K562 (cell line): ENCODE measurements around the gene LRRC7. TPM values are rescaled to one million over a fixed set of nuclear protein-coding genes. Genes with fewer than 3 reads are reported as not detected.

Experiments
- ATAC-seq: fragments of 200-7000 bp; cut with Tn5 transposase; 3 replicates; pipeline ENCODE4 v1.9.1; 2020; ENCODE audit warnings: moderate library complexity
- BruUV-seq: library from RNA; stranded (reverse); fragments of 400-500 nt; replicated peaks from 2 replicates; lab custom pipeline; 2021; lab: Mats Ljungman, UMichigan
- CTCF ChIA-PET: fragments of 300-600 bp; formaldehyde crosslinking; extraction: SDS; loops from one replicate; lab custom pipeline; 2021; ENCODE audit warnings: low intra/inter-chr PET ratio; lab: Yijun Ruan, JAX
- POLR2A ChIA-PET: fragments of 300-600, 350-650 bp; sonication (Branson Sonifier 250); formaldehyde crosslinking; extraction: SDS; loops from one replicate; lab custom pipeline; 2021; ENCODE audit warnings: antibody characterized with exemption, inconsistent platforms; lab: Yijun Ruan, JAX
- DNase-seq, 4 experiments: peaks; one replicate each; pipeline versions ENCODE4 v3.0.0 to v3.0.0-alpha.2; 2011 to 2018; ENCODE audit warnings: low spot score in 3 of 4, mixed read lengths in 3 of 4; ENCODE audit errors: extremely low read depth in 1 of 4
- FAIRE-seq: peaks from 2 replicates; lab custom pipeline; 2011; peaks lifted over from hg19 to GRCh38; lab: Jason Lieb, UNC
- H2AFZ ChIP-seq: 2 replicates; pipeline ENCODE4 v1.6.0; 2011; ENCODE audit warnings: low read depth, low read length, control low read depth, inconsistent platforms
- H3K27ac ChIP-seq: fragments of 200-600 bp; 3 replicates; pipeline ENCODE4 v1.8.0; 2011; ENCODE audit warnings: low read depth, mild to moderate bottlenecking, control low read depth, inconsistent platforms, low read length, moderate library complexity, mixed read lengths; ENCODE audit errors: extremely low read depth
- H3K27me3 ChIP-seq, 2 experiments: fragments of 300-600 bp in 1 of 2; 2 replicates in 1 of 2; 3 replicates in 1 of 2; pipeline versions ENCODE4 v1.6.0 to v1.8.0; 2011; ENCODE audit warnings: inconsistent platforms in 2 of 2, low read length in 2 of 2, mild to moderate bottlenecking in 1 of 2, mixed read lengths in 1 of 2, moderate library complexity in 1 of 2; ENCODE audit not compliant: control insufficient read depth in 2 of 2, insufficient read depth in 2 of 2
- H3K36me3 ChIP-seq: fragments of 300-600 bp; 3 replicates; pipeline ENCODE4 v1.8.0; 2011; ENCODE audit warnings: mild to moderate bottlenecking, low read length, inconsistent platforms; ENCODE audit not compliant: control insufficient read depth, insufficient read depth
- H3K4me1 ChIP-seq, 2 experiments: fragments of 200-600 bp in 1 of 2; replicated peaks in 1 of 2; 2 replicates in 1 of 2; 3 replicates in 1 of 2; pipeline versions ENCODE4 v1.5.1 to v1.8.0; 2011; ENCODE audit warnings: inconsistent platforms in 2 of 2, low read length in 2 of 2, mild to moderate bottlenecking in 1 of 2, mixed read lengths in 1 of 2, moderate library complexity in 1 of 2; ENCODE audit not compliant: control insufficient read depth in 2 of 2, insufficient read depth in 2 of 2
- H3K4me2 ChIP-seq: 2 replicates; pipeline ENCODE4 v1.6.1; 2011; ENCODE audit warnings: low read length, control low read depth, inconsistent platforms, mixed read lengths; ENCODE audit not compliant: insufficient read depth
- H3K4me3 ChIP-seq: fragments of 200-600 bp; sonication (generic), shearing (Covaris generic); 2 replicates; pipeline ENCODE4 v1.5.1; 2016; ENCODE audit warnings: control low read depth, inconsistent platforms
- H3K79me2 ChIP-seq: fragments of 200-600 bp; 3 replicates; pipeline ENCODE4 v1.8.0; 2011; ENCODE audit warnings: low read length, inconsistent platforms; ENCODE audit not compliant: control insufficient read depth, insufficient read depth
- H3K9ac ChIP-seq, 2 experiments: 2 replicates each; pipeline versions ENCODE4 v1.6.0 to v1.6.1; 2011; ENCODE audit warnings: low read depth in 2 of 2, low read length in 2 of 2, control low read depth in 1 of 2, inconsistent platforms in 1 of 2, mild to moderate bottlenecking in 1 of 2, mixed read lengths in 1 of 2; ENCODE audit not compliant: insufficient read depth in 1 of 2
- H3K9me1 ChIP-seq: one replicate; pipeline ENCODE4 v1.6.0; 2011; ENCODE audit warnings: inconsistent platforms, mild to moderate bottlenecking, low read length, moderate library complexity; ENCODE audit not compliant: control insufficient read depth, insufficient read depth
- H3K9me3 ChIP-seq: replicated peaks from 2 replicates; pipeline ENCODE4 v1.5.1; 2011; ENCODE audit warnings: low read depth, low read length, inconsistent platforms; ENCODE audit not compliant: control insufficient read depth, insufficient read depth
- H4K20me1 ChIP-seq: replicated peaks from 2 replicates; pipeline ENCODE4 v1.6.1; 2011; ENCODE audit warnings: low read length, inconsistent platforms, mixed read lengths; ENCODE audit not compliant: control insufficient read depth, insufficient read depth
- BDP1 ChIP-seq: IDR thresholded peaks from 3 replicates; pipeline ENCODE4 v1.6.1; 2011; ENCODE audit not compliant: insufficient read length, insufficient read depth
- DPF2 ChIP-seq: fragments of 450-650 bp; IDR thresholded peaks from 2 replicates; pipeline ENCODE4 v1.6.1; 2016
- GABPB2 ChIP-seq: fragments of 250-450 bp; sonication (Bioruptor Pico); conservative IDR thresholded peaks from 2 replicates; pipeline ENCODE4 v1.5.1; 2021; ENCODE audit warnings: mild to moderate bottlenecking
- KAT8 ChIP-seq: fragments of 450-650 bp; IDR thresholded peaks from 2 replicates; pipeline ENCODE4 v1.6.1; 2016; ENCODE audit warnings: low read depth, mild to moderate bottlenecking
- L3MBTL2 ChIP-seq: fragments of 450-650 bp; IDR thresholded peaks from 2 replicates; pipeline ENCODE4 v1.6.1; 2016; ENCODE audit warnings: mild to moderate bottlenecking, moderate library complexity
- SAFB2 ChIP-seq: fragments of 200-400 bp; formaldehyde crosslinking; IDR thresholded peaks from 2 replicates; pipeline ENCODE4 v1.6.1; 2018; ENCODE audit warnings: borderline replicate concordance, low read length, low read depth, moderate library complexity; ENCODE audit not compliant: severe bottlenecking
- SMAD3 ChIP-seq: fragments of 450-650 bp; formaldehyde crosslinking; conservative IDR thresholded peaks from 2 replicates; pipeline ENCODE4 v1.4.0; 2020; ENCODE audit warnings: mild to moderate bottlenecking
- ZNF589 ChIP-seq: fragments of 200-800 bp; sonication (Bioruptor generic); IDR thresholded peaks from 2 replicates; pipeline ENCODE4 v1.6.1; 2016; ENCODE audit warnings: low read depth, missing genetic modification characterization, missing compliant biosample characterization
- ZSCAN29 ChIP-seq: fragments of 450-650 bp; IDR thresholded peaks from 2 replicates; pipeline ENCODE4 v1.6.1; 2017
- WGBS: fragments of 100-300 bp; shearing (Covaris generic); methylation state at CpG from one replicate; pipeline ENCODE4 v1.1.6; 2016; ENCODE audit warnings: low coverage, mixed read lengths; ENCODE audit not compliant: insufficient coverage; ENCODE audit errors: missing lambda C conversion rate; 5-methylcytosine and 5-hydroxymethylcytosine counted together
- in situ Hi-C: fragments of 300-500 bp; cut with MboI; formaldehyde crosslinking; loops from 4 replicates; pipeline ENCODE4 v1.15.0; 2018; ENCODE audit warnings: inconsistent platforms, mixed read lengths
- intact Hi-C: fragments of 100-400 bp; cut with micrococcal nuclease; formaldehyde crosslinking; loops from 2 replicates; pipeline ENCODE4 v1.14.2; 2022
- polyA plus RNA-seq, 8 experiments: library from polyadenylated mRNA; depleted of rRNA in 4 of 8; stranded (reverse) in 5 of 8; unstranded in 3 of 8; fragments of >200 nt; fragmentation: Nextera tagmentation in 2 of 8; fragmentation: Illumina TruSeq in 1 of 8; extraction: Ambion mirVana in 2 of 8; extraction: Trizol in 1 of 8; gene quantifications; 2 replicates each; pipeline versions ENCODE4 v1.2.1 to v1.2.3, GENCODE V29; 2011 to 2014; ENCODE audit warnings: inconsistent platforms in 1 of 8, missing spikeins in 1 of 8
- total RNA-seq, 7 experiments: library from RNA; depleted of rRNA in 6 of 7; stranded (reverse); fragments of >200 nt in 6 of 7; fragmentation: Illumina TruSeq in 2 of 7; extraction: Trizol in 2 of 7; gene quantifications; 2 replicates each; pipeline versions ENCODE4 v1.2.1 to v1.2.3, GENCODE V29; 2011 to 2021; ENCODE audit warnings: low replicate concordance in 1 of 7
- TF ChIP-seq, protein P1 (sequence below): sonication (generic); formaldehyde crosslinking; IDR thresholded peaks from 2 replicates; pipeline ENCODE4 v1.8.1; 2022; ENCODE audit warnings: missing genetic modification reagents
- TF ChIP-seq, protein P2 (sequence below): sonication (generic); formaldehyde crosslinking; IDR thresholded peaks from 2 replicates; pipeline ENCODE4 v1.8.0; 2022; ENCODE audit warnings: mild to moderate bottlenecking, missing genetic modification reagents

Gene LRRC7
- total and polyA plus RNA-seq, 9 of the 15 experiments (the other 6 are each of a cell fraction or from before 2014, with no cell fraction given) = 0.09 to 0.94 (median 0.49) TPM

DNA sequence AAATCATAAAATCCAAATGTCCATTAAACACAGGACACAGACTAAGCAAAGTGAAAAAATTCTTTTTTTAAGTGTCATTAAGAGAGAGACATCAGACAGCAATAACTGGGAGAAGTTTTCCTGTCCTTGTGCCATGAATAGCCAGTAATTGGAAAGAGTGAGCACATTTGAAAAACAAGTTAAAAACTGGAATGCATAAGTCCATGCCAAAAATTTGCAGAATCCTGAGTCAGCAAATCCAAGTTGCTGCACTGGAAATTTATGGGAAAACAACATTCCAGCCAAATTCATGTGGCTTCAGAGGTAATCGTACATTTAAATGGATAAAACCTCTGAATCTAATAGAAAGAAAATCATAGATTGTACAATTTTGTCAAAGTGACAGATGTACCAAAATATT is 346.3 kb downstream of the LRRC7 start (continued):
- no peak for TF ChIP-seq ZSCAN29
- no peak for TF ChIP-seq BDP1
- no peak for TF ChIP-seq DPF2
- TF ChIP-seq GABPB2 (CRISPR knock-in tag) = no peak
- TF ChIP-seq SMAD3 (CRISPR knock-in tag) = no peak
- no peak for TF ChIP-seq L3MBTL2
- TF ChIP-seq SAFB2 = no peak
- no peak for TF ChIP-seq ZNF589 (CRISPR knock-in tag)
- TF ChIP-seq, all 486 proteins: peak for 5

DNA sequence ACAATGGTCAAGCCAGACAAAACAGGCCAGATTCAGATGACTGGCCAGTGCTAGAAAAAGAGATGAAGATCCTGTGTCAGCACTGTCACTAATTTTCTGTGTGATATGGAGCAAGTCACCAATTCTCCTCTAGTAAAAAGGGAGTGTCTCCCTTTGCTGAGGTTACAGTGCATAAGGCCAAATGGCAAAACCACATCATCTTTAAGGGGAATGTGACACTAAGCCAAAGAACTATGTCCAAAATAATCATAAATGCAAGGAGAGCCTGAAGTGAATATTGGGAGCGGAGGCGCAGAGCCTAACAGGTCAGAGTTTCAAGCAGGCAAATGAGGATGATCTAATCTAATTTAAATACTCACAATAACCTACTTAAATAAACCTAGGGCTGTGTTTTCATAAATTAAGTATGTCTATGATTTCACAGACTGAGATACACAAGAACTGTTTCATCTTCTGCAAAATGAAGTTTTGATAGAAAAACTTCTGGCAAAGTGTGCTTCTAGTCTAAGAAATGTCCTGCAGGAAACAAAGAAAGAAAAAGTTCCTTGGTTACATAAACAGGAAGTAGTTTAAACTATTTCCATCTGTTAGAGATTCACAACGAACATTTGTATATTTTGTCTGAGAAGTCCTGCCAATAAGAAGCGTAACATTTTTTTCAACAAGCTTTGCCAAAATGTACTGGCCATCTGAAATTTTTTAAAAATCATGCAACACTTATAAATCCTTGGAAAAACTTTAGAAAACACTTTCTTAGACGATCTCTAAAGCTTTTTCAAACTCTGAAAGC is 347.4 kb downstream of the LRRC7 start:
- ATAC-seq (peak; percentile 43; the same call in 2 of the 3 replicates), DNase-seq (no peak), FAIRE-seq (peak; percentile 69)
- Histone ChIP-seq H3K27me3 (no peaks in the 10 kb centered on the region), H3K9ac (no peak overlapping the region), H3K27ac (peak overlapping the region; percentile 32; the same call in 1 of the 3 replicates), H4K20me1 (no peaks in the 10 kb centered on the region), H3K9me3 (no peaks in the 10 kb centered on the region), H3K79me2 (no peaks in the 10 kb centered on the region), H3K4me3 (no peak overlapping the region), H3K9me1 (no peaks in the 10 kb centered on the region), H3K36me3 (no peaks in the 10 kb centered on the region), H3K4me1 (peaks cover 0 to 7% of the 10 kb centered on the region in 2 experiments; a peak in 2 of 5 replicates), H2AFZ (peak overlapping the region; percentile 60), H3K4me2 (no peak overlapping the region)
- ChIA-PET CTCF (no interaction called here), POLR2A (no interaction called here)
- in situ Hi-C loops = no loop called here
- BruUV-seq = no TSS peak
- intact Hi-C loops = no loop called here
- WGBS = 22% methylated on average over 5 of the region's 5 CpGs
- no peak for TF ChIP-seq KAT8
- TF ChIP-seq, protein P1, sequence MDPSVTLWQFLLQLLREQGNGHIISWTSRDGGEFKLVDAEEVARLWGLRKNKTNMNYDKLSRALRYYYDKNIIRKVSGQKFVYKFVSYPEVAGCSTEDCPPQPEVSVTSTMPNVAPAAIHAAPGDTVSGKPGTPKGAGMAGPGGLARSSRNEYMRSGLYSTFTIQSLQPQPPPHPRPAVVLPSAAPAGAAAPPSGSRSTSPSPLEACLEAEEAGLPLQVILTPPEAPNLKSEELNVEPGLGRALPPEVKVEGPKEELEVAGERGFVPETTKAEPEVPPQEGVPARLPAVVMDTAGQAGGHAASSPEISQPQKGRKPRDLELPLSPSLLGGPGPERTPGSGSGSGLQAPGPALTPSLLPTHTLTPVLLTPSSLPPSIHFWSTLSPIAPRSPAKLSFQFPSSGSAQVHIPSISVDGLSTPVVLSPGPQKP (CRISPR knock-in tag) = no peak
- TF ChIP-seq, protein P2, sequence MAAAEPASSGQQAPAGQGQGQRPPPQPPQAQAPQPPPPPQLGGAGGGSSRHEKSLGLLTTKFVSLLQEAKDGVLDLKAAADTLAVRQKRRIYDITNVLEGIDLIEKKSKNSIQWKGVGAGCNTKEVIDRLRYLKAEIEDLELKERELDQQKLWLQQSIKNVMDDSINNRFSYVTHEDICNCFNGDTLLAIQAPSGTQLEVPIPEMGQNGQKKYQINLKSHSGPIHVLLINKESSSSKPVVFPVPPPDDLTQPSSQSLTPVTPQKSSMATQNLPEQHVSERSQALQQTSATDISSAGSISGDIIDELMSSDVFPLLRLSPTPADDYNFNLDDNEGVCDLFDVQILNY = no peak
